Trophoblast cell (in vitro differentiated cells and primary cell): ENCODE results near the gene RASL12.

Experiments used
- DNase-seq, 2 donors: peaks; one replicate each; pipeline ENCODE4 v3.0.0-alpha.2; 2016
- H2AFZ ChIP-seq: 2 replicates; pipeline ENCODE4 v1.6.1; 2013; ENCODE audit warnings: low read length, moderate library complexity, mild to moderate bottlenecking; ENCODE audit not compliant: insufficient read depth, poor library complexity
- H2AK5ac ChIP-seq: 2 replicates; pipeline ENCODE4 v1.6.1; 2013; ENCODE audit warnings: mild to moderate bottlenecking, low read length
- H2BK120ac ChIP-seq: 2 replicates; pipeline ENCODE4 v1.6.1; 2013; ENCODE audit warnings: low read length, mild to moderate bottlenecking, moderate library complexity; ENCODE audit not compliant: insufficient read depth, poor library complexity
- H2BK12ac ChIP-seq: 2 replicates; pipeline ENCODE4 v1.6.1; 2013; ENCODE audit warnings: mild to moderate bottlenecking, low read length, moderate library complexity
- H2BK5ac ChIP-seq: 2 replicates; pipeline ENCODE4 v1.6.1; 2013; ENCODE audit warnings: low read length, low read depth, moderate library complexity, mild to moderate bottlenecking; ENCODE audit not compliant: poor library complexity
- H3K14ac ChIP-seq: 2 replicates; pipeline ENCODE4 v1.6.1; 2013; ENCODE audit warnings: mild to moderate bottlenecking, low read length
- H3K18ac ChIP-seq: 2 replicates; pipeline ENCODE4 v1.6.1; 2013; ENCODE audit warnings: mild to moderate bottlenecking, low read length
- H3K23ac ChIP-seq: 2 replicates; pipeline ENCODE4 v1.6.1; 2013; ENCODE audit warnings: low read length
- H3K27ac ChIP-seq: 2 replicates; pipeline ENCODE4 v1.5.1; 2013; ENCODE audit warnings: low read depth, mild to moderate bottlenecking, inconsistent platforms, low read length, moderate library complexity
- H3K27me3 ChIP-seq: 2 replicates; pipeline ENCODE4 v1.6.1; 2013; ENCODE audit warnings: inconsistent platforms, mild to moderate bottlenecking, low read length, moderate library complexity; ENCODE audit not compliant: insufficient read depth
- H3K36me3 ChIP-seq, 2 experiments: 1 replicate in 1 of 2; 2 replicates in 1 of 2; pipeline ENCODE4 v1.6.1; 2013; ENCODE audit warnings: low read length in 2 of 2, mild to moderate bottlenecking in 2 of 2, moderate library complexity in 1 of 2; ENCODE audit not compliant: insufficient read depth in 2 of 2, control insufficient read depth in 1 of 2
- H3K4ac ChIP-seq: 2 replicates; pipeline ENCODE4 v1.6.1; 2013; ENCODE audit warnings: low read depth, mild to moderate bottlenecking, low read length, moderate library complexity
- H3K4me1 ChIP-seq, 2 experiments: 1 replicate in 1 of 2; 2 replicates in 1 of 2; pipeline ENCODE4 v1.6.1; 2013; ENCODE audit warnings: low read length in 2 of 2, mild to moderate bottlenecking in 2 of 2, moderate library complexity in 1 of 2; ENCODE audit not compliant: insufficient read depth in 2 of 2, control insufficient read depth in 1 of 2
- H3K4me2 ChIP-seq: 2 replicates; pipeline ENCODE4 v1.6.1; 2013; ENCODE audit warnings: inconsistent platforms, mild to moderate bottlenecking, low read length, moderate library complexity
- H3K4me3 ChIP-seq: 2 replicates; pipeline ENCODE4 v1.5.1; 2013; ENCODE audit warnings: mild to moderate bottlenecking, low read depth, low read length, inconsistent platforms
- H3K79me1 ChIP-seq: one replicate; pipeline ENCODE4 v1.6.1; 2013; ENCODE audit warnings: low read length
- H3K79me2 ChIP-seq: 2 replicates; pipeline ENCODE4 v1.6.1; 2013; ENCODE audit warnings: low read length, mild to moderate bottlenecking; ENCODE audit not compliant: control insufficient read depth, insufficient read depth, poor library complexity
- H3K9ac ChIP-seq: 2 replicates; pipeline ENCODE4 v1.6.1; 2013; ENCODE audit warnings: mild to moderate bottlenecking, low read length
- H3K9me3 ChIP-seq: 2 replicates; pipeline ENCODE4 v1.6.1; 2013; ENCODE audit warnings: low read depth, mild to moderate bottlenecking, control low read depth, inconsistent platforms, low read length; ENCODE audit not compliant: insufficient read depth
- H4K12ac ChIP-seq: 2 replicates; pipeline ENCODE4 v1.6.1; 2013; ENCODE audit warnings: low read depth, mild to moderate bottlenecking, low read length, moderate library complexity
- H4K8ac ChIP-seq: 2 replicates; pipeline ENCODE4 v1.6.1; 2013; ENCODE audit warnings: low read depth, mild to moderate bottlenecking, low read length, moderate library complexity
- H4K91ac ChIP-seq: one replicate; pipeline ENCODE4 v1.6.1; 2013; ENCODE audit warnings: low read depth, mild to moderate bottlenecking, low read length, moderate library complexity
- WGBS: extraction: QIAGEN DNeasy Blood & Tissue Kit; methylation state at CpG from one replicate; pipeline ENCODE4 v1.1.7; 2013; ENCODE audit warnings: missing lambda C conversion rate; ENCODE audit not compliant: insufficient read length, insufficient coverage; ENCODE audit errors: extremely low coverage; 5-methylcytosine and 5-hydroxymethylcytosine counted together

RASL12 gene

DNA sequence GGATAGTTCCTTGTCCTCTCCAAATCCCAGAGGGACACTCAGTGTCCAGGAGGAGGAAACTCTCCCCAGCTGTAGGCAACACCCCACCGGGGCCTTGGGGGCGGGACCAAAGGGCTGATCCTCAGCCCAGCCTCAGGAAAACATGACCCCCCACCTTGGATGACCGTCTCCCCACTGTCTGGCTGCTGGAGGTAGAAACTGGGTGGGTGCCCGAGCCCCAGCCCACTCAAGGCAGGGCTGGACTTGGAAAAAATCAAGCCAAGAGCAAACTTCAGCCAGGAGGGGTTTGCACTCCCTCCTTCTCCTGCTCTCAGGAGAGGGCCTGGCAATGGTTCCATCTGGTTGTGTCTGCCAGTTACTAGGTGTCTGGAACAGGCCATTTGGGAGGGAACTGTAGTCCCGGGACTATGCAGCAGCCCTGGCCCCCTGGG is 3.6 kb upstream of the RASL12 start:
- no CpG with 5 or more reads among the region's 5 CpGs for WGBS

DNA sequence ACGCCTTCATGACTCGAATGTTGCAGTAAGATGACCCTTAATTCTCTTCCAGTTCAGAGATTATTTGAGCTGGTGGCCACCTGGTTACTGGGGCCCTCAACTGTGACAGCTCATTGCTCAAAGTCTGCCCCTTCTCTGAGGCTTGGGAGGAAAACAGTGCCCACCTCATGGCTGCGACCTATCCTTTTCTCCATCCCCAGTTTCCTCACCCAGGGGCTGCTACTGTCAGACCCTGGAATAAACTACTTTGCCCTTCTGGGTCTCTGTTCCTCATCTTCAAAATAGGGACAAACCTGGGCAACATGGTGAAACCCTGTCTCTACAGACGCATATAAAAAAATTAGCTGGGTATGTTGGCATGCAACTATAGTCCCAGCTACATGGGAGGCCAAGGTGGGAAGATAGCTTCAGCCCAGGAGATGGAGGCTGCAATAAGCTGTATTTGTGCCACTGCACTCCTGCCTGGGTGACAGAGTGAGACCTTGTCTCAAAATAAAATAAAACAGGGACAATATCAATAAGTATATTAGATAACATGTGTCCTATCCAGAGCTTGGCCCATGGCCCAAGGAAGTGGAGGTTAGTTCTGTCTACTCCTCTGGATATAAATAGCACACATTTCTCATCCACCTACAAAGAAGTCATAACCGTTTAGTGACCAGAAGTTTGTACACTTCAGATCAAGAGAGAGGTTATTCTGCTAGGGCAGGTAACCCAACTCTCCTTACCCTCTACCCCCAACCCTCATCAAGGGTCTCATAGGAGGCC is 2.2 kb upstream of the RASL12 start:
- Histone ChIP-seq H4K91ac (no peak overlapping the region), H3K79me1 (peaks cover 3% of the 10 kb centered on the region), H3K9me3 (no peaks in the 10 kb centered on the region), H3K36me3 (no peaks in the 10 kb centered on the region), H2BK5ac (no peak overlapping the region), H3K9ac (no peak overlapping the region), H3K4ac (no peak overlapping the region), H3K23ac (no peak overlapping the region), H4K8ac (no peak overlapping the region), H3K18ac (no peak overlapping the region), H2BK120ac (no peak overlapping the region), H3K27me3 (peaks cover 9% of the 10 kb centered on the region), H3K27ac (no peak overlapping the region), H2AFZ (no peak overlapping the region), H3K14ac (no peak overlapping the region), H3K4me3 (no peak overlapping the region), H2AK5ac (no peak overlapping the region), H4K12ac (no peak overlapping the region), H3K79me2 (no peaks in the 10 kb centered on the region), H3K4me2 (no peak overlapping the region), H2BK12ac (no peak overlapping the region), H3K4me1 (peaks cover 18 to 26% of the 10 kb centered on the region in 2 experiments)
- WGBS: no CpG with 5 or more reads among the region's 5 CpGs
- DNase-seq: no peak

More for the DNA sequence above, 3.6 kb upstream of the RASL12 start:
- no peak overlapping the region for H4K8ac ChIP-seq
- H4K12ac ChIP-seq: no peak overlapping the region
- H2BK5ac ChIP-seq: no peak overlapping the region
- H2AK5ac ChIP-seq: no peak overlapping the region
- no peak overlapping the region for H2BK12ac ChIP-seq
- no peak overlapping the region for H2AFZ ChIP-seq
- no peaks in the 10 kb centered on the region for H3K9me3 ChIP-seq
- no peak overlapping the region for H3K9ac ChIP-seq
- no peaks in the 10 kb centered on the region for H3K79me2 ChIP-seq
- no peak overlapping the region for H3K4ac ChIP-seq
- H3K79me1 ChIP-seq: peaks cover 3% of the 10 kb centered on the region
- H3K4me3 ChIP-seq: peak overlapping the region; percentile 6
- peaks cover 9% of the 10 kb centered on the region for H3K27me3 ChIP-seq
- no peak overlapping the region for H3K14ac ChIP-seq
- no peaks in the 10 kb centered on the region for H3K36me3 ChIP-seq
- H3K4me2 ChIP-seq: no peak overlapping the region
- no peak overlapping the region for H3K23ac ChIP-seq
- H3K27ac ChIP-seq: no peak overlapping the region
- DNase-seq: no peak
- H2BK120ac ChIP-seq: no peak overlapping the region
- no peak overlapping the region for H4K91ac ChIP-seq
- H3K4me1 ChIP-seq: peaks cover 15 to 22% of the 10 kb centered on the region in 2 experiments
- no peak overlapping the region for H3K18ac ChIP-seq

DNA sequence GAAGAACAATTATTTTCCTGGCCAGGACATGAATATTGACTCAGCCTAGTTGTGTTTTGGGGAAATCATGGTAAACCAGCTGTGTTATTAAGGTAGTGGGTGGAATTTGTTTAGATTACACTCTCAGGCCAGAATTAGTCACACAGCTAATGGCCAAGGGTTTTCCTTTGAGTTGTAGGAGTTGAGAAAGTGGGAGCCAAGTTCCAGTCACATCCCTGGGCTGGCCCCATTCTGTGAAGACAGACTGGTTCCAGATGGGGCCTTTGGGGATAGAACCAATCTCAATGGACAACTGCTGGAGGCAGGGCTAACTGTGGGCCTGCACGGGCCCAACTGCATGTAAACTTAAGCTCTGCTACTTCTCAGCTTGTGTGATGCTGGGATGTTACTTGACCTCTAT is 1.4 kb upstream of the RASL12 start:
- Histone ChIP-seq H3K9me3 (no peaks in the 10 kb centered on the region), H3K23ac (no peak overlapping the region), H4K8ac (no peak overlapping the region), H3K18ac (no peak overlapping the region), H2BK120ac (no peak overlapping the region), H3K27me3 (peaks cover 9% of the 10 kb centered on the region), H3K9ac (no peak overlapping the region), H2AK5ac (no peak overlapping the region), H3K4me2 (no peak overlapping the region), H3K36me3 (no peaks in the 10 kb centered on the region), H2BK12ac (no peak overlapping the region), H3K14ac (no peak overlapping the region), H3K79me1 (peaks cover 3% of the 10 kb centered on the region), H2BK5ac (no peak overlapping the region), H2AFZ (no peak overlapping the region), H4K12ac (no peak overlapping the region), H3K4ac (no peak overlapping the region), H4K91ac (no peak overlapping the region), H3K4me3 (no peak overlapping the region), H3K27ac (no peak overlapping the region), H3K4me1 (peaks cover 18 to 28% of the 10 kb centered on the region in 2 experiments), H3K79me2 (no peaks in the 10 kb centered on the region)
- DNase-seq: no peak
- WGBS: no CpG with 5 or more reads among the region's 1 CpG

DNA sequence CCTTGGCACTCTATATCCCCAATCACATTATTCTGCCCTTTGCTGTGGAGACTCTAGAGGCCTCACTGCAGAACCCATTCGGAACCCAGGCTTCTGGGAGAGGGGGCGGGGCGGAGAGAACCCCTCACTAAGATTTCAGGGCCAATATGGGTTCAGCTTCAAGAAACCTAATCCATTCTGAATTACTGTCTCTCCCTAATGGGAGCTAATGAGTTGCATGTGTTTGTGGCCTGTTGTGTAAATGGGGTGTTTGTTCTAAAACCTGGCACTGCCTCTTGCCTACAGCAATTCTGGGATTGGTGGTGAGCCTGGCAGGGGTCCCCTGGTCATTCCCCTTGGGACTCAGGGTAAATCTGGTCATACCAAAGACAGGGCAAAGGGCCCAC is 605 bp upstream of the RASL12 start:
- no peak overlapping the region for H3K4ac ChIP-seq
- H3K4me3 ChIP-seq: no peak overlapping the region
- no peak for DNase-seq
- no peak overlapping the region for H2BK5ac ChIP-seq
- no peak overlapping the region for H4K12ac ChIP-seq
- WGBS: no CpG with 5 or more reads among the region's 3 CpGs
- H3K79me2 ChIP-seq: no peaks in the 10 kb centered on the region
- H2AK5ac ChIP-seq: no peak overlapping the region
- peaks cover 3% of the 10 kb centered on the region for H3K79me1 ChIP-seq
- H3K27ac ChIP-seq: no peak overlapping the region
- H3K9me3 ChIP-seq: no peaks in the 10 kb centered on the region
- H3K14ac ChIP-seq: no peak overlapping the region
- no peaks in the 10 kb centered on the region for H3K36me3 ChIP-seq
- H3K4me2 ChIP-seq: peak overlapping the region; percentile 72
- H3K18ac ChIP-seq: no peak overlapping the region
- H4K8ac ChIP-seq: no peak overlapping the region
- no peak overlapping the region for H2BK120ac ChIP-seq
- H4K91ac ChIP-seq: peak overlapping the region; percentile 32
- H3K4me1 ChIP-seq: peaks cover 18 to 29% of the 10 kb centered on the region in 2 experiments
- H2AFZ ChIP-seq: peak overlapping the region; percentile 6
- peaks cover 9% of the 10 kb centered on the region for H3K27me3 ChIP-seq
- H3K9ac ChIP-seq: no peak overlapping the region
- no peak overlapping the region for H3K23ac ChIP-seq
- H2BK12ac ChIP-seq: no peak overlapping the region
